ENCODE measurements around the gene WNT9A.

WNT9A gene

GRCh38 chr1:227918083-227918700, 29.5 kb downstream of the WNT9A start (continued):
- TF ChIP-seq WT1 (tag by site-specific recombination; IDR thresholded peaks at IDR 0.05): peak; percentile 62
- TF ChIP-seq ZBTB26 (tag by site-specific recombination; optimal IDR thresholded peaks at IDR 0.05): no peak
- TF ChIP-seq ZNF621 (tag by site-specific recombination; IDR thresholded peaks at IDR 0.05): no peak
- no peak for TF ChIP-seq ZNF629 (tag by site-specific recombination; IDR thresholded peaks at IDR 0.05)
- TF ChIP-seq ZNF600 (tag by site-specific recombination; IDR thresholded peaks at IDR 0.05): no peak
- no peak for TF ChIP-seq REPIN1 (tag by site-specific recombination; IDR thresholded peaks at IDR 0.05; ENCODE audit: low read depth)
- TF ChIP-seq ZNF777 (tag by site-specific recombination; IDR thresholded peaks at IDR 0.05; ENCODE audit: borderline replicate concordance): no peak
- no peak for TF ChIP-seq ZNF175 (tag by site-specific recombination; IDR thresholded peaks at IDR 0.05)
- no peak for TF ChIP-seq ZXDB (tag by site-specific recombination; IDR thresholded peaks at IDR 0.05)
- TF ChIP-seq ZNF324 (tag by site-specific recombination; IDR thresholded peaks at IDR 0.05): no peak
- no peak for TF ChIP-seq ZFP37 (tag by site-specific recombination; IDR thresholded peaks at IDR 0.05)
- TF ChIP-seq EGR2 (tag by site-specific recombination; IDR thresholded peaks at IDR 0.05; ENCODE audit: low read depth): peak; percentile 79
- TF ChIP-seq SP3 (tag by site-specific recombination; IDR thresholded peaks at IDR 0.05): peak; percentile 92
- no peak for TF ChIP-seq ZNF16 (tag by site-specific recombination; IDR thresholded peaks at IDR 0.05; ENCODE audit: low read depth)
- no peak for TF ChIP-seq ZNF837 (tag by site-specific recombination; IDR thresholded peaks at IDR 0.05)
- TF ChIP-seq ZNF354C (tag by site-specific recombination; IDR thresholded peaks at IDR 0.05; ENCODE audit: borderline replicate concordance, low read depth): no peak
- no peak for TF ChIP-seq ZNF654 (tag by site-specific recombination; IDR thresholded peaks at IDR 0.05; ENCODE audit: low read depth)
- no peak for TF ChIP-seq KLF7 (tag by site-specific recombination; IDR thresholded peaks at IDR 0.05; ENCODE audit: borderline replicate concordance)
- no peak for TF ChIP-seq ZNF211 (tag by site-specific recombination; IDR thresholded peaks at IDR 0.05; ENCODE audit: low read depth)
- no peak for TF ChIP-seq ZNF214 (tag by site-specific recombination; IDR thresholded peaks at IDR 0.05; ENCODE audit: borderline replicate concordance)
- no peak for TF ChIP-seq ZNF274 (IDR thresholded peaks at IDR 0.05; ENCODE audit: low read length)
- no peak for TF ChIP-seq ZNF274 (tag by site-specific recombination; IDR thresholded peaks at IDR 0.05; ENCODE audit: borderline replicate concordance)
- TF ChIP-seq ZNF558 (tag by site-specific recombination; IDR thresholded peaks at IDR 0.05): no peak
- TF ChIP-seq ZNF571 (tag by site-specific recombination; IDR thresholded peaks at IDR 0.05): no peak
- TF ChIP-seq ZNF704 (tag by site-specific recombination; IDR thresholded peaks at IDR 0.05): no peak
- no peak for TF ChIP-seq ZFP3 (tag by site-specific recombination; IDR thresholded peaks at IDR 0.05; ENCODE audit: low read depth)
- no peak for TF ChIP-seq ZNF404 (tag by site-specific recombination; IDR thresholded peaks at IDR 0.05)
- no peak for TF ChIP-seq BCL11B (tag by site-specific recombination; IDR thresholded peaks at IDR 0.05; ENCODE audit: low read depth)
- no peak for TF ChIP-seq ZSCAN30 (tag by site-specific recombination; IDR thresholded peaks at IDR 0.05)
- TF ChIP-seq SP2 (tag by site-specific recombination; IDR thresholded peaks at IDR 0.05): peak; percentile 65
- no peak for TF ChIP-seq ZNF398 (tag by site-specific recombination; IDR thresholded peaks at IDR 0.05)
- no peak for TF ChIP-seq REST (tag by site-specific recombination; IDR thresholded peaks at IDR 0.05)

Data from HEK293 (cell line).